Fibroblast of mammary gland (primary cell): ENCODE measurements around the gene PKD1.

Experiments used
- DNase-seq: peaks from one replicate; pipeline ENCODE4 v3.0.0-alpha.2; 2010; ENCODE audit warnings: low read depth
- H3K4me3 ChIP-seq: 2 replicates; pipeline ENCODE4 v1.5.1; 2011; ENCODE audit warnings: low read depth, mild to moderate bottlenecking, low read length, moderate library complexity; ENCODE audit not compliant: control insufficient read depth
- TF ChIP-seq, protein P1 (sequence below): conservative IDR thresholded peaks from 2 replicates; pipeline ENCODE4 v1.5.1; 2011; ENCODE audit warnings: low read depth, low read length, inconsistent platforms; ENCODE audit not compliant: control insufficient read depth, insufficient read depth

PKD1 gene

DNA sequence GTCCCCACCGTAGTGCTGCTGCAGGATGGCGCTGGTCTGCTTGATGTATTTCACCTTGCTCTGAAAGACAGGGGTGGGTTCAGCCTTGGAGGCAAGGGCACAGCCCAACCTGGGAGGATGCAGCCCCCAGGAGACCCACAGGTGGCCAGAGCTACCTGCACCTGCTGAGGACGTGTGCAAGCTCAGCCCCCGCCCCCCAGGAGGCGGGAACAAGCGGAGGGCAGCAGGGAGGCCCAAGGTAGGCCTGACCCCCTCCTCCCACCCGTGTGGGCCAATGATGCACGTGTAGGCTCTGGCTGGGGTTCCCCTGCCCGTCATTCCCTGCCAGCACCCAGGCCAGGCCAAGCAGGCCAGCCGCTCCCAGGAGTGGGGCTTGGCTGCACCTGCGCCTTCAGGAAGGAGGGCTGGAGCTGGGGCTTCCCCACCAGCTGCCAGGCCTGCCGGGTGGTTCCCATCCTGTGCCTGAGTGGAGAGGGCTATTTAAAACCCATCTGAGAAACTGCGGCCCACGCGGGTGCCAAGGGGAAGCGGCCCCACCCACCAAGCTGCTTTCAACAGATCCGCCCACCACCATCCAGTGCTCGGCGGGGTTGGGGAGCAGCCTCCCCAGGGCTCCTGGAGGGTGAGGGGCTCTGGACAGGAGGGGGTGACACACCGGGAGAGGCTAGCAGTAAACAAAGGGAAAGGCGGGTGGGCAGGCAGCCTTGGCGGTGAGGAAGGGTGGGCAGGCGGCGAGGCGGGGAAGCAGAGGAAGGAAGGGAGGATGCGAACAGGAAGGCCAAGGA, 91.8 kb downstream of the PKD1 start:
- no peak overlapping the region for H3K4me3 ChIP-seq
- TF ChIP-seq, protein P1, sequence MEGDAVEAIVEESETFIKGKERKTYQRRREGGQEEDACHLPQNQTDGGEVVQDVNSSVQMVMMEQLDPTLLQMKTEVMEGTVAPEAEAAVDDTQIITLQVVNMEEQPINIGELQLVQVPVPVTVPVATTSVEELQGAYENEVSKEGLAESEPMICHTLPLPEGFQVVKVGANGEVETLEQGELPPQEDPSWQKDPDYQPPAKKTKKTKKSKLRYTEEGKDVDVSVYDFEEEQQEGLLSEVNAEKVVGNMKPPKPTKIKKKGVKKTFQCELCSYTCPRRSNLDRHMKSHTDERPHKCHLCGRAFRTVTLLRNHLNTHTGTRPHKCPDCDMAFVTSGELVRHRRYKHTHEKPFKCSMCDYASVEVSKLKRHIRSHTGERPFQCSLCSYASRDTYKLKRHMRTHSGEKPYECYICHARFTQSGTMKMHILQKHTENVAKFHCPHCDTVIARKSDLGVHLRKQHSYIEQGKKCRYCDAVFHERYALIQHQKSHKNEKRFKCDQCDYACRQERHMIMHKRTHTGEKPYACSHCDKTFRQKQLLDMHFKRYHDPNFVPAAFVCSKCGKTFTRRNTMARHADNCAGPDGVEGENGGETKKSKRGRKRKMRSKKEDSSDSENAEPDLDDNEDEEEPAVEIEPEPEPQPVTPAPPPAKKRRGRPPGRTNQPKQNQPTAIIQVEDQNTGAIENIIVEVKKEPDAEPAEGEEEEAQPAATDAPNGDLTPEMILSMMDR, result no peak
- DNase-seq, result no peak

DNA sequence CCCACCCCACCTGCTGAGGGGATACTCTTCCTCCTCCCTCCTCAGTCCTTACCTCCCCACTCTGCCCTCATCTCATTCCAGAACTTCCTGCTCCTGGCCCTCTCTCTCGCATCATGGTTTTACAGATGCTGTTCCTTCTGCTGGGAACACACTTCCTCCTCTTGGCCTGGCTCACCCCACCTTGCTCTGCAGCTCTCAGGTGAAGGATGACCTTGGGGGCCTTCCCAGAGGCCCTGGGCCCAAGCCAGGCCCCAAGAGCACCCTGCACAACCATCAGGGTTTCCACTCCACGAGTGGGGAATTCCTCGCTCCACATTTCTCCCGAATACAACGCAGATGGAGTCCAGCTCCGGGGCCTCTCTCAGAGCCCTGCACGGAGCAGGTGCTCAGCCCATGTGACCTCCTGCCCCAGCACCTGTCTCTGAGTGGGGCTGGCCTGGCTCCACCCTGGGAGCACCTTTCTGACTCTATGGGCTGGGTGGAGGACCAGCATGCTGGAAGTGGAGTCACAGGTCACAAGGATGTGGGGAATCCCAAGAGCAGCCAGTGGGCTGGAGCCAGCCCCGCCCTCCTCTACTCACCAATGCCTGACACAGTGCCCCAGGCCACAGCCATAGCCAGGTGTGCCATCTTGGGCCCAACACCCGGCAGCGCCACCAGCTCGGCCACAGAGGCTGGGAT, 92.6 kb downstream of the PKD1 start:
- TF ChIP-seq, protein P1, result no peak
- H3K4me3 ChIP-seq, result no peak overlapping the region
- no peak for DNase-seq

DNA sequence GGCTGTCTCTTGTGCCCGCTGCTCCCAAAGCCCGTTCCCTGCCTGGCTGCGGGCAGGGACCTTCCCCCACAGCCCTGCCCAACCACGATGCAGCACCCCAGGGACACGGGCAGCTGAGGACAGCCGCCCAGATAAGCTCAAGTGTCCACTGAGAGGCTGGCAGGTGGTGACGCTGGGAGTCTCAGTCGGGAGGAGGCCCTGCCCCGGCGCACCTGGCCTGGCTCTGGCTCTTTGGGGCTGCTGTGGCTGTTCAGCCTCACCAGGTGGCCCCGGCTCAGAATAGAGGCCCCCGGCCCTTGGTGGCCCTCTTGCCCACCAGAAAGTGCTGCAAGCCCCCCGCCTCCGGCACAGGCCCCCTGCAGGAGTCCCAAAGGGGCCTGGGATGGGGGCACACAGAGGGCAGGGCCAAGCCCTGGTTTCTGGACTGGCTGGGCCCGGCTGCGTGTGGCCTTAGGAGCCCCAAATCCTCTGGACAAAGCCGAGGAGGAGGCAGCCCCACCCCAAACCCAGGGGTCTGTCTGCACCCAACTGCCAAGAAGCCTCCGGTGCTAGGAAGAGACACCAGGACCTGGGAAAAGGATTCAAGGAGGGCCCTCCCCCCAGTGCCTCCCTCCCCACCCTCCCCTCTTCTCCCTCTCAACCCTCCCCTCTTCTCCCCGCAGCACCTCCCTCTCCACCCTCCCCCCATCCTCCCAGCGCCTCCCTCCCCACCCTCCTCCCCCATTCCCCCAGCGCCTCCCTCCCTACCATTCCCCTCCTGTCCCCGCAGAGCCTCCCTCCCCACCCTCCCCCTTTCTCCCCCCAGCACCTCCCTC, 93.3 kb downstream of the PKD1 start:
- TF ChIP-seq, protein P1, result no peak
- H3K4me3 ChIP-seq, result no peak overlapping the region
- DNase-seq, result no peak

DNA sequence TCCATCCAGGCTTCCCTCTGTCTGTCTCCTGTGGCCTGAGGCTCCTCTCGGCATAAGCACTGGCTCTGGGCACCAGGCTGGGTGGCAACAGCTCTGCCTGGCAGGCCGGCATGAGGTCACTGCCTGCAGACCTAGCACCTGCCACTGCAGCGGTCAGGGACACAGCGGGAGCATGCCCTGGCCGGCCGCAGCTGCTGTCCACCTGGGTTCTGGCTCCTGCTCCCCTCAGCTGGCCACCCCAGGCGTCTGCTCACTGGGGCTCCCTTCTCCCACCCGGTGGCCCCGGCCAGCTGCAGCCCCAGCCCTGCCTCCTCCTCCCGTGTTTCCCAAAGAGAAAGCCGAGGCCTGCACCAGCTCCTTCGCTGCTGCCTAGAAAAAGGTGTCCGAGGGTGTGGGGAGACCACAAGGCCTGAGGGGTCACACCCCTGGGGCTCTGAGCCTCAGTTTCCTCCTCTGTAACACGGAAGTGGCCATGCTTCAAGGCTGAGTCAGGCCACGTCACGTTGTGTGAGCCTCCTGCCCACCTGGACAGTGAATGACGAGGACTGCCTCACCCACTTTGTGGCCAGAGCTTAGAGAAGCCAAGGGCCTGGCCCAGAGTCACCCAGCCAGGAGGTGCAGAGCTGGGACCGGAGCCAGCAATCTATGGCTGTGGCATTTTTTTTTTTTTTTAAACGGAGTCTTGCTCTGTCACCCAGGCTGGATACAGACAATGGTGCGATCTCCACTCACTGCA, 94.7 kb downstream of the PKD1 start:
- TF ChIP-seq, protein P1, result no peak
- DNase-seq, result no peak
- H3K4me3 ChIP-seq, result no peak overlapping the region

DNA sequence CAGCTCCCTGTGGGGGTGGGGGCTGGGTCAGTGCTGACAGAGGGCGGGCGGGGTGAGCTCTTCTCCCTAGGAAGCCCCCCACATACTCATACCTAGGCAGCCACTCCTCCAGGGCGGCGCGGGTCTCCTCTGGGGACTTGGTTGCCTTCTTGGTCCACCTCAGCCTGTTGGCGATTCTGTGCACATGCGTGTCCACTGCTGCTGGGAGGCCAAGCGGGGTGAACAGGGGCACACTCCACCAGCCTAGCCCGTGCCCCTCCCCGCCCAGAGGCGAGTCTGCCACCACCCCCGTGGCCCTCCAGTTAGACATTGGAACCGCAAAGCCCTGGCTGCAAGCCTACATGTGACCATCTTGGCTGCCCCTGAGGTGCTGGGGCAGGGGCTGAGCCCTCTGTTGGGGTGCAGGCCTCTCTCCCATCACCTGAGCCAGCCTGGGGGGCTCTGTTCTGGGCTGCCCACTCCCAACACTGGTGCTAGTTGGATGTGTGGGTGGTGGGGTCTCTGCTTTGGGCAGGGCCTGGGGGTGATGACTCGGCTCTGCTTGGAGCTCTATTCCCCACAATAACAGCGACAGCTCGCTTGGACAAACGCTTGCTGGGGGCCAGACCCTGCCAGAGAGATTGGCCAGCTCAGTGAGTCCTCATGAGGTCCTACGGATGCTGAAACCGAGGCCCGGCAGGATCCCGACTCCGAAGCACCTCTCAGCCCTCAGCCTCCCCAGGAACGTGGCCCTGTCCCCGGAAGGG, 95.5 kb downstream of the PKD1 start:
- H3K4me3 ChIP-seq, result no peak overlapping the region
- TF ChIP-seq, protein P1, result no peak
- no peak for DNase-seq
